ENCODE results near the gene ARL15. TPM values are rescaled to one million over a fixed set of nuclear protein-coding genes. Genes with fewer than 3 reads are reported as not detected.

Gene ARL15
- total and polyA plus RNA-seq, 9 of the 15 experiments (the other 6 are each of a cell fraction or from before 2014, with no cell fraction given): 18.5 to 80.4 (median 57.0) TPM

DNA sequence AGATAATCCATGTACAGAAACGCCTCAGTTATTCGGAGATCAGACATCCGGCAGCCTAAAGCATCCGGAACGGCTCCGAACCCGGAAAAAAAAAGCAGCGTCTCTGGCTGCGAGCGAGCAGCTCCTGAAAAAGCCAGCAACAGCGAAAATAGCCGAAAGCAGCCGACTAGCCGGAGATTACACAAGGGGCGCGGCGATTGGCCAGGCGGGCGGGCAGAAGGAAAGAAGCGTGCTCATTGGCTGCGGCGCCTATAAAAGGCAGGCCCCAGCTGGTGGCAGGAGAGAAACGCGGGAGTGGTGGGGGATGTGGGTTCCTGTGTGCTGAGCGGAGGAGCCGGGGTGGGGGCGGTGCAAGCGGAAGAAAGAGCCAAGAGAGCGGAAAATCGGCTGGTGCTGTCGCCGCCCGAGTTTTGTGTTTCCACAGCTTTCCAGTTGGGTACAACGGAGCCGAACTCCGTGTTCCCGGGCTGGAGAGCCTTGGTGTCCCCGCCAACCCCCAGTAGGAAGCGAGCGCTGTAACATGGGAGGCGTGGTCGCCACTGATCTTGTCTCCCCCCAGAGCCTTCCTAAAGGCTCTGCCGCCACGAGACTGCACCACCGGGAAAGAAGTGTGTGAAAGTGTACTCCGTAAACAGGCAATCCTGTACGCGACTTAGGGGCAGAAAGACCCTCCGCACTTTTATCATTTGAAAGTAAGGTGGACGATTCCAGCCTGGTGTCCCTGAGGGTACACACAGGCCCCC is at the start of gene ARL15 (continued):
- no peak for TF ChIP-seq NR2F6 (CRISPR knock-in tag; IDR thresholded peaks at IDR 0.05)
- no peak for TF ChIP-seq TEAD2 (tag; IDR thresholded peaks at IDR 0.05)
- TF ChIP-seq POLR3A (IDR thresholded peaks at IDR 0.05; ENCODE audit: borderline replicate concordance, extremely low read depth, insufficient read depth, insufficient read length): no peak
- TF ChIP-seq, protein P1, sequence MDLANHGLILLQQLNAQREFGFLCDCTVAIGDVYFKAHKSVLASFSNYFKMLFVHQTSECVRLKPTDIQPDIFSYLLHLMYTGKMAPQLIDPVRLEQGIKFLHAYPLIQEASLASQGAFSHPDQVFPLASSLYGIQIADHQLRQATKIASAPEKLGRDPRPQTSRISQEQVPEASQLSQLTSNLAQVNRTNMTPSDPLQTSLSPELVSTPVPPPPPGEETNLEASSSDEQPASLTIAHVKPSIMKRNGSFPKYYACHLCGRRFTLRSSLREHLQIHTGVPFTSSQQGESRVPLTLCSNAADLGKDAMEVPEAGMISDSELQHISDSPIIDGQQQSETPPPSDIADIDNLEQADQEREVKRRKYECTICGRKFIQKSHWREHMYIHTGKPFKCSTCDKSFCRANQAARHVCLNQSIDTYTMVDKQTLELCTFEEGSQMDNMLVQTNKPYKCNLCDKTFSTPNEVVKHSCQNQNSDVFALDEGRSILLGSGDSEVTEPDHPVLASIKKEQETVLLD (IDR thresholded peaks at IDR 0.05): peak; percentile 18; the same call in 1 of the 2 replicates
- TF ChIP-seq L3MBTL2 (IDR thresholded peaks at IDR 0.05): peak; percentile 57
- TF ChIP-seq RFX1 (IDR thresholded peaks at IDR 0.05): no peak
- no peak for TF ChIP-seq NFXL1 (CRISPR knock-in tag; IDR thresholded peaks at IDR 0.05)
- 0 out of 4 replicates have a peak, but pooled peaks of 1 of the 2 experiments have one; percentile 41 for TF ChIP-seq RCOR1 (IDR thresholded peaks at IDR 0.05; ENCODE audit: borderline replicate concordance in 1 of 2, low read depth in 2 of 2, low read length in 2 of 2)
- no peak; the same call in 1 of the 2 replicates for TF ChIP-seq MAFK (IDR thresholded peaks at IDR 0.05; ENCODE audit: low read length)
- peak; percentile 56; the same call in 1 of the 2 replicates for TF ChIP-seq DPF2 (IDR thresholded peaks at IDR 0.05)
- TF ChIP-seq, protein P2, sequence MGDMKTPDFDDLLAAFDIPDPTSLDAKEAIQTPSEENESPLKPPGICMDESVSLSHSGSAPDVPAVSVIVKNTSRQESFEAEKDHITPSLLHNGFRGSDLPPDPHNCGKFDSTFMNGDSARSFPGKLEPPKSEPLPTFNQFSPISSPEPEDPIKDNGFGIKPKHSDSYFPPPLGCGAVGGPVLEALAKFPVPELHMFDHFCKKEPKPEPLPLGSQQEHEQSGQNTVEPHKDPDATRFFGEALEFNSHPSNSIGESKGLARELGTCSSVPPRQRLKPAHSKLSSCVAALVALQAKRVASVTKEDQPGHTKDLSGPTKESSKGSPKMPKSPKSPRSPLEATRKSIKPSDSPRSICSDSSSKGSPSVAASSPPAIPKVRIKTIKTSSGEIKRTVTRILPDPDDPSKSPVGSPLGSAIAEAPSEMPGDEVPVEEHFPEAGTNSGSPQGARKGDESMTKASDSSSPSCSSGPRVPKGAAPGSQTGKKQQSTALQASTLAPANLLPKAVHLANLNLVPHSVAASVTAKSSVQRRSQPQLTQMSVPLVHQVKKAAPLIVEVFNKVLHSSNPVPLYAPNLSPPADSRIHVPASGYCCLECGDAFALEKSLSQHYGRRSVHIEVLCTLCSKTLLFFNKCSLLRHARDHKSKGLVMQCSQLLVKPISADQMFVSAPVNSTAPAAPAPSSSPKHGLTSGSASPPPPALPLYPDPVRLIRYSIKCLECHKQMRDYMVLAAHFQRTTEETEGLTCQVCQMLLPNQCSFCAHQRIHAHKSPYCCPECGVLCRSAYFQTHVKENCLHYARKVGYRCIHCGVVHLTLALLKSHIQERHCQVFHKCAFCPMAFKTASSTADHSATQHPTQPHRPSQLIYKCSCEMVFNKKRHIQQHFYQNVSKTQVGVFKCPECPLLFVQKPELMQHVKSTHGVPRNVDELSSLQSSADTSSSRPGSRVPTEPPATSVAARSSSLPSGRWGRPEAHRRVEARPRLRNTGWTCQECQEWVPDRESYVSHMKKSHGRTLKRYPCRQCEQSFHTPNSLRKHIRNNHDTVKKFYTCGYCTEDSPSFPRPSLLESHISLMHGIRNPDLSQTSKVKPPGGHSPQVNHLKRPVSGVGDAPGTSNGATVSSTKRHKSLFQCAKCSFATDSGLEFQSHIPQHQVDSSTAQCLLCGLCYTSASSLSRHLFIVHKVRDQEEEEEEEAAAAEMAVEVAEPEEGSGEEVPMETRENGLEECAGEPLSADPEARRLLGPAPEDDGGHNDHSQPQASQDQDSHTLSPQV (IDR thresholded peaks at IDR 0.05): no peak
- TF ChIP-seq, protein P3, sequence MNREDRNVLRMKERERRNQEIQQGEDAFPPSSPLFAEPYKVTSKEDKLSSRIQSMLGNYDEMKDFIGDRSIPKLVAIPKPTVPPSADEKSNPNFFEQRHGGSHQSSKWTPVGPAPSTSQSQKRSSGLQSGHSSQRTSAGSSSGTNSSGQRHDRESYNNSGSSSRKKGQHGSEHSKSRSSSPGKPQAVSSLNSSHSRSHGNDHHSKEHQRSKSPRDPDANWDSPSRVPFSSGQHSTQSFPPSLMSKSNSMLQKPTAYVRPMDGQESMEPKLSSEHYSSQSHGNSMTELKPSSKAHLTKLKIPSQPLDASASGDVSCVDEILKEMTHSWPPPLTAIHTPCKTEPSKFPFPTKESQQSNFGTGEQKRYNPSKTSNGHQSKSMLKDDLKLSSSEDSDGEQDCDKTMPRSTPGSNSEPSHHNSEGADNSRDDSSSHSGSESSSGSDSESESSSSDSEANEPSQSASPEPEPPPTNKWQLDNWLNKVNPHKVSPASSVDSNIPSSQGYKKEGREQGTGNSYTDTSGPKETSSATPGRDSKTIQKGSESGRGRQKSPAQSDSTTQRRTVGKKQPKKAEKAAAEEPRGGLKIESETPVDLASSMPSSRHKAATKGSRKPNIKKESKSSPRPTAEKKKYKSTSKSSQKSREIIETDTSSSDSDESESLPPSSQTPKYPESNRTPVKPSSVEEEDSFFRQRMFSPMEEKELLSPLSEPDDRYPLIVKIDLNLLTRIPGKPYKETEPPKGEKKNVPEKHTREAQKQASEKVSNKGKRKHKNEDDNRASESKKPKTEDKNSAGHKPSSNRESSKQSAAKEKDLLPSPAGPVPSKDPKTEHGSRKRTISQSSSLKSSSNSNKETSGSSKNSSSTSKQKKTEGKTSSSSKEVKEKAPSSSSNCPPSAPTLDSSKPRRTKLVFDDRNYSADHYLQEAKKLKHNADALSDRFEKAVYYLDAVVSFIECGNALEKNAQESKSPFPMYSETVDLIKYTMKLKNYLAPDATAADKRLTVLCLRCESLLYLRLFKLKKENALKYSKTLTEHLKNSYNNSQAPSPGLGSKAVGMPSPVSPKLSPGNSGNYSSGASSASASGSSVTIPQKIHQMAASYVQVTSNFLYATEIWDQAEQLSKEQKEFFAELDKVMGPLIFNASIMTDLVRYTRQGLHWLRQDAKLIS (CRISPR knock-in tag; IDR thresholded peaks at IDR 0.05): peak; percentile 95
- TF ChIP-seq, protein P4, sequence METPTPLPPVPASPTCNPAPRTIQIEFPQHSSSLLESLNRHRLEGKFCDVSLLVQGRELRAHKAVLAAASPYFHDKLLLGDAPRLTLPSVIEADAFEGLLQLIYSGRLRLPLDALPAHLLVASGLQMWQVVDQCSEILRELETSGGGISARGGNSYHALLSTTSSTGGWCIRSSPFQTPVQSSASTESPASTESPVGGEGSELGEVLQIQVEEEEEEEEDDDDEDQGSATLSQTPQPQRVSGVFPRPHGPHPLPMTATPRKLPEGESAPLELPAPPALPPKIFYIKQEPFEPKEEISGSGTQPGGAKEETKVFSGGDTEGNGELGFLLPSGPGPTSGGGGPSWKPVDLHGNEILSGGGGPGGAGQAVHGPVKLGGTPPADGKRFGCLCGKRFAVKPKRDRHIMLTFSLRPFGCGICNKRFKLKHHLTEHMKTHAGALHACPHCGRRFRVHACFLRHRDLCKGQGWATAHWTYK (CRISPR knock-in tag; IDR thresholded peaks at IDR 0.05): peak; percentile 71; the same call in 1 of the 2 replicates
- TF ChIP-seq BMI1 (IDR thresholded peaks at IDR 0.05; ENCODE audit: low read length): no peak
- TF ChIP-seq ZNF217 (CRISPR knock-in tag; IDR thresholded peaks at IDR 0.05): no peak
- no peak for TF ChIP-seq ZNF3 (CRISPR knock-in tag; IDR thresholded peaks at IDR 0.05)
- no peak for TF ChIP-seq XRCC3 (IDR thresholded peaks at IDR 0.05)
- no peak for TF ChIP-seq ZNF165 (CRISPR knock-in tag; IDR thresholded peaks at IDR 0.05; ENCODE audit: borderline replicate concordance)

Data from K562 (cell line).